H1 (cell line): ENCODE measurements around the gene N4BP3. TPM values are rescaled to one million over a fixed set of nuclear protein-coding genes. Genes with fewer than 3 reads are reported as not detected.
A peak's percentile ranks its signal among the peaks of the same experiment; 100 is the strongest.

Experiments used
- CTCF ChIA-PET: fragments of 300-600 bp; sonication (Branson Sonifier 250); formaldehyde crosslinking; loops from one replicate; lab custom pipeline; 2021; ENCODE audit not compliant: partially characterized antibody; lab: Charles Lee
- POLR2A ChIA-PET: fragments of 300-600 bp; sonication (Branson Sonifier 250); formaldehyde crosslinking; loops from one replicate; lab custom pipeline; 2021; ENCODE audit warnings: inconsistent platforms; ENCODE audit not compliant: partially characterized antibody; lab: Charles Lee
- DNase-seq, 2 experiments: peaks; one replicate each; pipeline versions ENCODE4 v3.0.0 to v3.0.0-alpha.2; 2010 to 2022; ENCODE audit warnings: low spot score in 2 of 2, low read depth in 1 of 2, mixed read lengths in 1 of 2
- FAIRE-seq: peaks from 2 replicates; lab custom pipeline; 2011; peaks lifted over from hg19 to GRCh38; lab: Jason Lieb, UNC
- H2AFZ ChIP-seq: 2 replicates; pipeline ENCODE4 v1.8.1; 2012; ENCODE audit warnings: low read length, inconsistent platforms
- H2AK5ac ChIP-seq: 2 replicates; pipeline ENCODE4 v1.6.1; 2013; ENCODE audit warnings: low read depth, low read length
- H2BK120ac ChIP-seq: replicated peaks from 2 replicates; pipeline ENCODE3; 2013; ENCODE audit warnings: low read depth, low read length, inconsistent platforms
- H2BK12ac ChIP-seq: 2 replicates; pipeline ENCODE4 v1.6.1; 2013; ENCODE audit warnings: low read depth, low read length
- H2BK15ac ChIP-seq: 2 replicates; pipeline ENCODE4 v1.6.1; 2013; ENCODE audit warnings: low read length
- H2BK20ac ChIP-seq: 2 replicates; pipeline ENCODE4 v1.6.1; 2013; ENCODE audit warnings: low read length
- H2BK5ac ChIP-seq: 2 replicates; pipeline ENCODE4 v1.6.1; 2013; ENCODE audit warnings: low read depth, low read length
- H3K14ac ChIP-seq: 2 replicates; pipeline ENCODE4 v1.6.1; 2013; ENCODE audit warnings: inconsistent platforms; ENCODE audit not compliant: insufficient read length
- H3K18ac ChIP-seq: 2 replicates; pipeline ENCODE4 v1.6.1; 2013; ENCODE audit warnings: low read length; ENCODE audit errors: extremely low read depth
- H3K23ac ChIP-seq: 2 replicates; pipeline ENCODE4 v1.6.1; 2013; ENCODE audit warnings: inconsistent platforms; ENCODE audit not compliant: insufficient read length
- H3K23me2 ChIP-seq: 2 replicates; pipeline ENCODE4 v1.6.1; 2013; ENCODE audit warnings: low read depth, low read length
- H3K27ac ChIP-seq: 2 replicates; pipeline ENCODE4 v1.6.1; 2011; ENCODE audit warnings: low read depth, low read length, inconsistent platforms
- H3K27me3 ChIP-seq, 4 experiments: replicated peaks in 1 of 4; 1 replicate in 1 of 4; 2 replicates in 3 of 4; pipeline versions ENCODE4 v1.6.1 to v1.8.1; 2011 to 2013; ENCODE audit warnings: low read length in 3 of 4, mild to moderate bottlenecking in 3 of 4, inconsistent platforms in 2 of 4, mixed read lengths in 2 of 4, moderate library complexity in 1 of 4; ENCODE audit not compliant: control insufficient read depth in 3 of 4, insufficient read depth in 3 of 4; ENCODE audit errors: extremely low read depth in 1 of 4
- H3K36me3 ChIP-seq, 4 experiments: 2 replicates each; pipeline versions ENCODE4 v1.6.1 to v1.8.1; 2011 to 2013; ENCODE audit warnings: mild to moderate bottlenecking in 4 of 4, low read length in 3 of 4, moderate library complexity in 2 of 4, control low read depth in 1 of 4, inconsistent platforms in 1 of 4; ENCODE audit not compliant: insufficient read depth in 4 of 4, control insufficient read depth in 2 of 4
- H3K4ac ChIP-seq: replicated peaks from 2 replicates; pipeline ENCODE3; 2013; ENCODE audit warnings: low read length, low read depth, mixed read lengths, inconsistent platforms; ENCODE audit not compliant: insufficient read length
- H3K4me1 ChIP-seq, 4 experiments: replicated peaks in 1 of 4; 1 replicate in 1 of 4; 2 replicates in 3 of 4; pipeline versions ENCODE4 v1.6.1 to v1.8.1; 2011 to 2013; ENCODE audit warnings: low read length in 3 of 4, inconsistent platforms in 2 of 4, mixed read lengths in 1 of 4; ENCODE audit not compliant: insufficient read depth in 4 of 4, control insufficient read depth in 3 of 4
- H3K4me2 ChIP-seq, 2 experiments: 2 replicates each; pipeline versions ENCODE4 v1.6.1 to v1.8.1; 2011 to 2013; ENCODE audit warnings: low read depth in 2 of 2, low read length in 2 of 2, control low read depth in 1 of 2, inconsistent platforms in 1 of 2, mild to moderate bottlenecking in 1 of 2; ENCODE audit not compliant: insufficient read depth in 1 of 2
- H3K4me3 ChIP-seq, 4 experiments: fragments of 200-600, 300-600 bp in 1 of 4; sonication (generic), shearing (Covaris generic), sonication (Bioruptor Twin) in 1 of 4; 2 replicates each; pipeline versions ENCODE4 v1.5.1 to v1.8.1; 2011 to 2016; ENCODE audit warnings: low read length in 4 of 4, low read depth in 3 of 4, control low read depth in 2 of 4, inconsistent platforms in 2 of 4, mild to moderate bottlenecking in 2 of 4, mixed read lengths in 1 of 4, moderate library complexity in 1 of 4; ENCODE audit not compliant: insufficient read depth in 2 of 4; ENCODE audit errors: extremely low read depth in 1 of 4
- H3K56ac ChIP-seq: replicated peaks from 2 replicates; pipeline ENCODE3; 2013; ENCODE audit warnings: low read depth, mild to moderate bottlenecking, mixed read lengths, low read length, inconsistent platforms; ENCODE audit not compliant: insufficient read length
- H3K79me1 ChIP-seq: 2 replicates; pipeline ENCODE4 v1.6.1; 2013; ENCODE audit warnings: low read depth, low read length, control low read depth
- H3K79me2 ChIP-seq, 2 experiments: 2 replicates each; pipeline versions ENCODE4 v1.6.1 to v1.8.1; 2012 to 2013; ENCODE audit warnings: low read length in 2 of 2, mild to moderate bottlenecking in 2 of 2, inconsistent platforms in 1 of 2; ENCODE audit not compliant: insufficient read depth in 2 of 2, control insufficient read depth in 1 of 2
- H3K9ac ChIP-seq, 4 experiments: replicated peaks in 1 of 4; 1 replicate in 1 of 4; 2 replicates in 3 of 4; pipeline versions ENCODE4 v1.6.1 to v1.8.1; 2011 to 2013; ENCODE audit warnings: low read depth in 3 of 4, low read length in 3 of 4, control low read depth in 2 of 4, mild to moderate bottlenecking in 2 of 4, moderate library complexity in 2 of 4, inconsistent platforms in 1 of 4; ENCODE audit errors: extremely low read depth in 1 of 4
- H3K9me3 ChIP-seq, 2 experiments: 2 replicates each; pipeline versions ENCODE4 v1.6.1 to v1.8.1; 2012 to 2013; ENCODE audit warnings: mild to moderate bottlenecking in 2 of 2, moderate library complexity in 2 of 2, control low read depth in 1 of 2, inconsistent platforms in 1 of 2, low read depth in 1 of 2, low read length in 1 of 2, mixed read lengths in 1 of 2; ENCODE audit not compliant: insufficient read depth in 2 of 2
- H4K20me1 ChIP-seq, 2 experiments: replicated peaks in 1 of 2; 2 replicates each; pipeline versions ENCODE3 to v1.8.1; 2011 to 2013; ENCODE audit warnings: inconsistent platforms in 2 of 2, low read length in 2 of 2, mild to moderate bottlenecking in 1 of 2; ENCODE audit not compliant: insufficient read depth in 2 of 2, control insufficient read depth in 1 of 2
- H4K5ac ChIP-seq: 2 replicates; pipeline ENCODE4 v1.6.1; 2013; ENCODE audit warnings: low read length, low read depth, mixed read lengths, inconsistent platforms; ENCODE audit not compliant: insufficient read length
- H4K8ac ChIP-seq: 2 replicates; pipeline ENCODE4 v1.8.0; 2013; ENCODE audit warnings: mild to moderate bottlenecking, moderate library complexity, low read length, inconsistent platforms; ENCODE audit not compliant: insufficient read depth; ENCODE audit errors: extremely low read depth
- H4K91ac ChIP-seq: replicated peaks from 2 replicates; pipeline ENCODE3; 2013; ENCODE audit warnings: low read length, mixed read lengths, inconsistent platforms; ENCODE audit not compliant: insufficient read length
- FOSL1 ChIP-seq: IDR thresholded peaks from 2 replicates; pipeline ENCODE4 v1.6.1; 2011; ENCODE audit warnings: mild to moderate bottlenecking, low read depth, low read length, moderate library complexity; ENCODE audit not compliant: insufficient read depth
- POLR2AphosphoS5 ChIP-seq: IDR thresholded peaks from 2 replicates; pipeline ENCODE4 v1.6.1; 2011; ENCODE audit warnings: low read depth, low read length
- SAP30 ChIP-seq: fragments of 300-600 bp; sonication (generic); IDR thresholded peaks from 2 replicates; pipeline ENCODE4 v1.7.1; 2012; ENCODE audit warnings: low read length, moderate library complexity, mild to moderate bottlenecking, inconsistent platforms; ENCODE audit not compliant: insufficient read depth, insufficient replicate concordance
- SRF ChIP-seq: IDR thresholded peaks from 2 replicates; pipeline ENCODE4 v1.6.1; 2011; ENCODE audit warnings: mild to moderate bottlenecking, low read depth, low read length, moderate library complexity
- WGBS, 2 experiments: shearing (Covaris generic) in 1 of 2; methylation state at CpG; one replicate each; pipeline versions ENCODE4 v1.1.6 to v1.1.7; 2013 to 2015; ENCODE audit warnings: low lambda C conversion rate in 2 of 2, mixed read lengths in 2 of 2, inconsistent platforms in 1 of 2, low coverage in 1 of 2, missing lambda C conversion rate in 1 of 2; ENCODE audit not compliant: insufficient replicate concordance in 2 of 2, insufficient coverage in 1 of 2, insufficient read length in 1 of 2; ENCODE audit errors: extremely low coverage in 1 of 2, missing lambda C conversion rate in 1 of 2; 5-methylcytosine and 5-hydroxymethylcytosine counted together
- polyA plus RNA-seq, 7 experiments: library from polyadenylated mRNA; depleted of rRNA in 3 of 7; stranded (reverse) in 5 of 7; unstranded in 2 of 7; fragments of >200 nt in 5 of 7; fragments of 200-250 nt in 2 of 7; gene quantifications; 1 replicate in 5 of 7; 2 replicates in 1 of 7; 4 replicates in 1 of 7; pipeline versions ENCODE4 v1.2.1 to v1.2.3, GENCODE V29; 2011 to 2013; ENCODE audit warnings: missing spikeins in 2 of 7, mixed read lengths in 2 of 7
- total RNA-seq: library from RNA; stranded (reverse); fragmentation: NEBNext Ultra II Directional; extraction: Animal tissue kit (Norgen Biotek cat#: 25700); gene quantifications from 2 replicates; pipeline ENCODE4 v1.2.1, GENCODE V29; 2021

Gene N4BP3
- total and polyA plus RNA-seq, 2 of the 8 experiments (the other 6 are each of a cell fraction or from before 2014, with no cell fraction given) = 13.1 to 39.2 TPM

GRCh38 chr5:178131446-178131996 is 18.2 kb downstream of the N4BP3 start:
- H2BK15ac ChIP-seq = no peak overlapping the region
- WGBS, 2 experiments = 23 to 100% methylated on average over 1 to 8 of the region's 10 CpGs
- H3K9me3 ChIP-seq = no peaks in the 10 kb centered on the region
- H2BK5ac ChIP-seq = peak overlapping the region; percentile 50
- H3K23me2 ChIP-seq = peaks cover 5% of the 10 kb centered on the region; the same call in 1 of the 2 replicates
- peak overlapping the region; percentile 9 for H3K56ac ChIP-seq
- DNase-seq (no peak), FAIRE-seq (no peak)
- no peak overlapping the region; the same call in 1 of the 2 replicates for H2BK12ac ChIP-seq
- no peak overlapping the region for H2AFZ ChIP-seq
- peaks cover 4 to 49% of the 10 kb centered on the region in 2 experiments; a peak in 3 of 4 replicates for H3K79me2 ChIP-seq
- CTCF ChIA-PET = interaction anchor here (0.9 to 9.2 kb wide), 6 partner anchors 9 to 56 kb away, joined by 3 to 125 read pairs (median 6); partner anchors contain the start of gene N4BP3
- peaks cover 12% of the 10 kb centered on the region for H3K79me1 ChIP-seq
- no peak overlapping the region for H2AK5ac ChIP-seq
- H3K9ac ChIP-seq = peak overlapping the region in 3 of 4 experiments; percentile 3 to 85 (median 62); a peak in 5 of 7 replicates
- H3K14ac ChIP-seq = no peak overlapping the region
- H4K20me1 ChIP-seq = peaks cover 0 to 11% of the 10 kb centered on the region in 2 experiments
- peak overlapping the region; percentile 86; the same call in 1 of the 2 replicates for H3K27ac ChIP-seq
- no peak for TF ChIP-seq FOSL1
- TF ChIP-seq SAP30 = peak; percentile 33
- 0 out of 2 replicates have a peak, but pooled peaks have one; percentile 15 for TF ChIP-seq POLR2AphosphoS5
- TF ChIP-seq SRF = no peak
- TF ChIP-seq, all 59 proteins: peak for 2
- H4K91ac ChIP-seq = no peak overlapping the region
- POLR2A ChIA-PET = interaction anchor here (1.1 to 40.7 kb wide), 6 partner anchors 15 to 85 kb away, joined by 3 to 1250 read pairs (median 60); partner anchors contain the start of genes N4BP3 and NHP2
- peaks cover 4 to 17% (median 12%) of the 10 kb centered on the region in 4 experiments for H3K4me1 ChIP-seq
- H4K8ac ChIP-seq = no peak overlapping the region
- H2BK20ac ChIP-seq = no peak overlapping the region
- peak overlapping the region; percentile 72 to 95 (median 78) for H3K4me3 ChIP-seq
- no peak overlapping the region for H2BK120ac ChIP-seq
- peak overlapping the region; percentile 73 to 92 for H3K4me2 ChIP-seq
- H3K27me3 ChIP-seq = no peaks in the 10 kb centered on the region
- H3K4ac ChIP-seq = no peak overlapping the region
- no peak overlapping the region for H4K5ac ChIP-seq
- H3K23ac ChIP-seq = no peak overlapping the region
- peaks cover 2 to 27% (median 12%) of the 10 kb centered on the region in 4 experiments; a peak in 5 of 8 replicates for H3K36me3 ChIP-seq
- H3K18ac ChIP-seq = peak overlapping the region; percentile 51; the same call in 1 of the 2 replicates
